Heart right ventricle (tissue), 16 donors: ENCODE measurements around the gene ADORA2A. TPM values are rescaled to one million over a fixed set of nuclear protein-coding genes. Genes with fewer than 3 reads are reported as not detected.
A peak's percentile ranks its signal among the peaks of the same experiment; 100 is the strongest.

Experiments used
- ATAC-seq, 8 donors: fragments of 200-7000 bp; cut with Tn5 transposase; one replicate each; pipeline ENCODE4 v1.9.1; 2020; ENCODE audit warnings: mild to moderate bottlenecking in 8 of 8, moderate library complexity in 8 of 8, moderate number of reproducible peaks in 1 of 8
- DNase-seq, 2 donors: peaks; one replicate each; pipeline ENCODE4 v3.0.0-alpha.2; 2020
- H3K27ac ChIP-seq, 10 donors: fragments of 200-600 bp; sonication (generic) in 2 of 10; one replicate each; pipeline versions ENCODE4 v1.5.0 to v1.8.0; 2020 to 2022; ENCODE audit warnings: mild to moderate bottlenecking in 3 of 10
- H3K27me3 ChIP-seq, 7 donors: fragments of 200-600 bp; one replicate each; pipeline ENCODE4 v1.8.0; 2021 to 2022; ENCODE audit warnings: mild to moderate bottlenecking in 2 of 7
- H3K36me3 ChIP-seq, 9 donors: fragments of 200-600 bp; sonication (generic) in 1 of 9; one replicate each; pipeline versions ENCODE4 v1.5.0 to v1.8.0; 2020 to 2022; ENCODE audit warnings: mild to moderate bottlenecking in 2 of 9
- H3K4me1 ChIP-seq, 9 donors: fragments of 200-600 bp; sonication (generic) in 1 of 9; one replicate each; pipeline versions ENCODE4 v1.5.0 to v1.8.0; 2020 to 2022; ENCODE audit warnings: mild to moderate bottlenecking in 4 of 9
- H3K4me3 ChIP-seq, 10 donors: fragments of 200-600 bp; sonication (generic) in 2 of 10; one replicate each; pipeline versions ENCODE4 v1.5.0 to v1.8.0; 2020 to 2022; ENCODE audit warnings: mild to moderate bottlenecking in 7 of 10, moderate library complexity in 2 of 10
- H3K9me3 ChIP-seq, 11 donors: fragments of 200-600 bp in 10 of 11; sonication (generic) in 2 of 11; one replicate each; pipeline versions ENCODE4 v1.5.0 to v1.8.0; 2013 to 2022; ENCODE audit warnings: mild to moderate bottlenecking in 2 of 11, control low read depth in 1 of 11, moderate library complexity in 1 of 11
- WGBS, 2 donors: extraction: QIAGEN DNeasy Blood & Tissue Kit; methylation state at CpG; one replicate each; pipeline ENCODE4 v1.1.7; 2013; ENCODE audit warnings: inconsistent platforms in 1 of 2; 5-methylcytosine and 5-hydroxymethylcytosine counted together
- intact Hi-C, 10 donors: fragments of 100-400 bp; cut with DNase I; formaldehyde crosslinking; loops; one replicate each; pipeline versions ENCODE4 v1.11.1 to v1.14.2; 2022
- polyA plus RNA-seq, 2 donors: library from polyadenylated mRNA; stranded (reverse); fragments of 200-250 nt; gene quantifications; one replicate each; pipeline ENCODE4 v1.2.3, GENCODE V29; 2013
- total RNA-seq, 10 donors: library from RNA; stranded (reverse); fragmentation: NEBNext Ultra II Directional in 3 of 10; extraction: Animal tissue kit (Norgen Biotek cat#: 25700) in 3 of 10; gene quantifications; one replicate each; pipeline versions ENCODE4 v1.2.1 to v1.2.4, GENCODE V29; 2021 to 2023
- TF ChIP-seq, protein P1 (sequence below), 9 donors: fragments of 200-600 bp; sonication (generic) in 2 of 9; IDR thresholded peaks; one replicate each; pipeline versions ENCODE4 v1.5.0 to v1.8.0; 2021 to 2022; ENCODE audit warnings: antibody characterized with exemption in 9 of 9, mild to moderate bottlenecking in 5 of 9, moderate library complexity in 1 of 9
- donor health status: Arrhythmogenic right ventricular cardiomyopathy.
- donor health status: ischemic (EF 13 %, LVEDD 7.1; RV severe dilation, severe dysfunction).
- donor health status: healthy with polysubstance abuse.
- donor health status: DM: no; HTN: yes; CAD: no.
- donor health status: DM: no; HTN: no; CAD: no.
- donor health status: ischemic (EF 25% LVEDD 6.9; RV normal size, moderate dysfunction).
- donor health status: ischemic (EF 25% LVEDD 5.7; RV mildly dilated, moderate dysfunction).
- donor health status: healthy.
- donor health status: DM: yes; HTN: yes; CAD: no.
- donor health status: Ischemic cardiomyopathy.
- donor health status: ischemic (EF 35%, LVEDD 5.7; RV mildly dilated, moderate dysfunction).
- donor health status: nonischemic (EF 11% LVEDD 7.7; RV severe dilation, severe dysfunction).
- donor health status: DM: yes; HTN: yes; CAD: no.
- donor health status: PGD.
- donor health status: ischemic (EF 29% LVEDD 5.4; RV normal size, mild dysfunction).
- donor health status: nonischemic (EF 23%, LVEDD 6.1; RV moderate dilation, normal function).

The ADORA2A gene
- total and polyA plus RNA-seq, 12 donors: 1.5 to 9.7 (median 4.1) TPM

DNA sequence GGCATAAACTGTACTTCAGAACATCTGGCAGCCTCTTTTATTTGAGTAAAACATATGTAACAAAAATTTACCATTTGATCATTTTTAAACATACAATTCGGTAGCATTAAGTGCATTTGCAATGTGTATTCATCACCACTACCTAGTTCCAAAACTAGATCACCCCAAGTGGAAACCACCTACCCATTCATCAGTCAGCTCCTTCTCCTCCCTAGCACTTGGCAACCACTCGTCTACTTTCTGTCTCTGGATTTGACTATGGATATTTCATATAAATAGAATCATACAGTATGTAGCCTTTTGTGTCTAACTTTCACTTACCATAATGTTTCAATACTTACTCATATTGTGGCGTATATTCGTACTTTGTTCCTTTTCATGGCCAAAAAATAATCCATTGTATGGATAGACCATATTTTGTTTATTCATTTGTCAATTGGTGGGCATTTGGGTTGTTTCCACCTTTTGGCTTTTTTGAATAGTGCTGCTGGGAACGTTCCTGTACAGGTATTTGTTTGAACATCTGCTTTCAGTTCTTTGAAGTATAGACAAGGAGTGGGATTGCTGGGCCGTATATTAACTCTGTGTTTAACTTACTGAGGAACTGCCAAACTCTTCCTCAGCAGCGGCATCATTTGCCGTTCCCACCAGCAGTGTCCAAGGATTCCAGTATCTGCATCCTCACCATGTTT is 27.2 kb upstream of the ADORA2A start:
- no peak overlapping the region for H3K4me3 ChIP-seq
- WGBS, 2 donors: 84 to 85% methylated on average over 8 of the region's 8 CpGs
- ATAC-seq (no peak), DNase-seq (no peak)
- H3K27me3 ChIP-seq: no peaks in the 10 kb centered on the region
- TF ChIP-seq, protein P1, sequence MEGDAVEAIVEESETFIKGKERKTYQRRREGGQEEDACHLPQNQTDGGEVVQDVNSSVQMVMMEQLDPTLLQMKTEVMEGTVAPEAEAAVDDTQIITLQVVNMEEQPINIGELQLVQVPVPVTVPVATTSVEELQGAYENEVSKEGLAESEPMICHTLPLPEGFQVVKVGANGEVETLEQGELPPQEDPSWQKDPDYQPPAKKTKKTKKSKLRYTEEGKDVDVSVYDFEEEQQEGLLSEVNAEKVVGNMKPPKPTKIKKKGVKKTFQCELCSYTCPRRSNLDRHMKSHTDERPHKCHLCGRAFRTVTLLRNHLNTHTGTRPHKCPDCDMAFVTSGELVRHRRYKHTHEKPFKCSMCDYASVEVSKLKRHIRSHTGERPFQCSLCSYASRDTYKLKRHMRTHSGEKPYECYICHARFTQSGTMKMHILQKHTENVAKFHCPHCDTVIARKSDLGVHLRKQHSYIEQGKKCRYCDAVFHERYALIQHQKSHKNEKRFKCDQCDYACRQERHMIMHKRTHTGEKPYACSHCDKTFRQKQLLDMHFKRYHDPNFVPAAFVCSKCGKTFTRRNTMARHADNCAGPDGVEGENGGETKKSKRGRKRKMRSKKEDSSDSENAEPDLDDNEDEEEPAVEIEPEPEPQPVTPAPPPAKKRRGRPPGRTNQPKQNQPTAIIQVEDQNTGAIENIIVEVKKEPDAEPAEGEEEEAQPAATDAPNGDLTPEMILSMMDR (IDR thresholded peaks at IDR 0.05): no peak
- intact Hi-C loops: loop anchor here in 1 of 10 donors (10.0 kb wide), 1 partner anchor 75 kb away; no protein-coding TSS in a partner anchor
- peaks cover 0 to 51% (median 4%) of the 10 kb centered on the region in 9 donors for H3K36me3 ChIP-seq
- H3K27ac ChIP-seq: peak overlapping the region in 3 of 10 donors; percentile 79 to 90 (median 87)
- peaks cover 21 to 78% (median 48%) of the 10 kb centered on the region in 9 donors for H3K4me1 ChIP-seq
- H3K9me3 ChIP-seq: no peaks in the 10 kb centered on the region

DNA sequence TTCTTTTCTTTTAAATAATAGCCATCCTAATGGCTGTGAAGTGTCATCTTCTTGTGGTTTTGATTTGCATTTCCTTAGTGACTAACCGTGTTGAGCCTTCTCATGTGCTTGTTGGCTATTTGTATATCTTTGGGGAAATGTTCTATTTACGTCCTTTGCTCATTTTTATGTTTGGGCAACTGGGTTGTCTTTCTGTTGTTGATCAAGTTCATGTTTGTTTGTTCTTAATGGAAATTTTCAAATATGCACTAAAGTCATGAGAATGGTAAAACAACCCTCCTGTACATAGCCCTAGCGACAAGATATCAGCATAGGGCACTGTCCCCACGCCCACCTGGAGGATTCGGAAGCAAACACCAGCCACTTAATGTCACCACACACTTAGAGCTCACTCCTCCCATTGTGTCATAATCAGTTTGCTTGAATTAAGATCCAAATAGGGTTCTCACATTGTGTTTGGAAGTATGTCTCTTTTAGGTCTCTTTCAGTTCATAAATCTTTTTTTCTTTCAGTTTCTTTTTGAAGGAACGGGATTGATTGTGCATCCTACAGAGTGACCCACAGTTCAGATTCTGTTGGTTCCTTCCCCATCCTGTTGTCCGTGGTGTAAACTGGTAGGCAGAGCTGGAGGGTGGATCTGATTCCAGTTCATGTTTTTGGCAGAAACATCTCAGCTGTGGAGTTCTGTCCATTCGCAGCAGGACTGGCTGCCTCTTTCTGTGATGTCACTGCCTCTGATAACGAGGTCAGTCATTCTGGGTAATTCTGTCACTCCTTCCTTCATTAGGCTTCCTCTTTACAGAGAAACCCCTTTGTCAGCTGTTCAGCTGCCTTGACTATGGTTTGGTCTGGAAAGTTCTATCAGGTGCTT is 26.4 kb upstream of the ADORA2A start:
- DNase-seq: no peak
- TF ChIP-seq, protein P1 (IDR thresholded peaks at IDR 0.05): no peak
- no peaks in the 10 kb centered on the region for H3K27me3 ChIP-seq
- peak overlapping the region in 9 of 10 donors; percentile 8 to 93 (median 83) for H3K27ac ChIP-seq
- H3K4me1 ChIP-seq: peaks cover 21 to 86% (median 51%) of the 10 kb centered on the region in 9 donors
- WGBS, 2 donors: 57 to 64% methylated on average over 9 of the region's 9 CpGs
- intact Hi-C loops: loop anchor here in 1 of 10 donors (10.0 kb wide), 1 partner anchor 76 kb away; no protein-coding TSS in a partner anchor
- ATAC-seq: peak; percentile 4 to 35 (median 14)
- peak overlapping the region in 3 of 10 donors; percentile 2 to 10 (median 3) for H3K4me3 ChIP-seq
- H3K9me3 ChIP-seq: no peaks in the 10 kb centered on the region
- H3K36me3 ChIP-seq: peaks cover 0 to 46% (median 3%) of the 10 kb centered on the region in 9 donors

DNA sequence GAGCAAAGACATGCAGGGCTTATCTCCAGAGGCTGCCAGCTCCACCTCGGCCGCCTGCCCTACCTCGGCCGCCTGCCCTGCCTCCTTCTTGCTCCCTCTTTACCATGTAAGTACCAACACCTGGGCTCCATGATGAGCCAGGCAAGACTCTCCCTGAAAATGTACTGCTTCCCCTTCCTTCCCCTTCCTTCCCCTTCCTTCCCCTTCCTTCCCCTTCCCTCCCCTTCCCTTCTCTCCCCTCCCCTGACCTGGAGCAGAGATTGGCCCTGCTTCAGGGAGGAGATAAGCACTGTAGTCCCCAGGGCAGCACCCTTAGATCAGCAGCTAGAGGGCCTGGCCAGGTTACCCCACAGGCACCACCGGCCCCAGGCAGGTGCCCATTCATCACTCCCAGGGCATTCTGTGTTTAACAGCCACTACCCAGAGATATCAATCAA is 25.4 kb upstream of the ADORA2A start:
- 74 to 84% methylated on average over 5 of the region's 5 CpGs for WGBS, 2 donors
- H3K4me3 ChIP-seq: peak overlapping the region in 5 of 10 donors; percentile 8 to 29 (median 14)
- peaks cover 21 to 93% (median 57%) of the 10 kb centered on the region in 9 donors for H3K4me1 ChIP-seq
- H3K27me3 ChIP-seq: no peaks in the 10 kb centered on the region
- H3K9me3 ChIP-seq: no peaks in the 10 kb centered on the region
- intact Hi-C loops: loop anchor here in 1 of 10 donors (10.0 kb wide), 1 partner anchor 77 kb away; no protein-coding TSS in a partner anchor
- H3K36me3 ChIP-seq: peaks cover 0 to 36% (median 3%) of the 10 kb centered on the region in 9 donors
- peak; percentile 6 to 52 (median 22) for ATAC-seq
- TF ChIP-seq, protein P1 (IDR thresholded peaks at IDR 0.05): no peak
- peak overlapping the region in 9 of 10 donors; percentile 77 to 93 (median 87) for H3K27ac ChIP-seq
- no peak for DNase-seq
